Stimulated activated CD8-positive, alpha-beta memory T cell treated with anti-CD3 and anti-CD28 coated beads, Interleukin-4, amount 100 ng/mL, for 4 hours (primary cell): ENCODE results near the gene PER3.

ENCODE experiments used
- DNase-seq, 2 donors: peaks; one replicate each; pipeline ENCODE4 v3.0.0-alpha.2; 2020; ENCODE audit warnings: low read depth in 2 of 2, low spot score in 1 of 2

The PER3 gene

GRCh38 chr1:7831458-7831857 lies 47.4 kb downstream of the PER3 start:
- DNase-seq: no peak

- no peak for DNase-seq
These were observed 48.9 kb downstream of the PER3 start for GRCh38 chr1:7833035-7833434.

- DNase-seq: no peak
These were observed 54.6 kb downstream of the PER3 start for GRCh38 chr1:7838714-7839113.

GRCh38 chr1:7839526-7839925 lies 55.4 kb downstream of the PER3 start:
- no peak for DNase-seq

- no peak for DNase-seq
These were observed 58.4 kb downstream of the PER3 start for GRCh38 chr1:7842517-7842916.

GRCh38 chr1:7845761-7846160 lies 61.7 kb downstream of the PER3 start:
- DNase-seq: no peak

- DNase-seq: no peak
These were observed 62.6 kb downstream of the PER3 start for GRCh38 chr1:7846656-7847055.

- DNase-seq: no peak
These were observed 63.5 kb downstream of the PER3 start for GRCh38 chr1:7847599-7847998.

- no peak for DNase-seq
These were observed 66.7 kb downstream of the PER3 start for GRCh38 chr1:7850786-7851185.

- DNase-seq: no peak
These were observed 69.0 kb downstream of the PER3 start, which contains the start of gene UTS2 for GRCh38 chr1:7852804-7853683. UTS2 (minus strand) TSS chr1:7853065; CDS start chr1:7853003, 62 bp downstream.

- DNase-seq: no peak
These were observed 69.6 kb downstream of the PER3 start for GRCh38 chr1:7853684-7854026.

- DNase-seq: no peak
These were observed 72.3 kb downstream of the PER3 start for GRCh38 chr1:7856345-7856744.

- no peak for DNase-seq
These were observed 72.9 kb downstream of the PER3 start for GRCh38 chr1:7857000-7857399.

GRCh38 chr1:7857985-7858384 lies 73.9 kb downstream of the PER3 start:
- DNase-seq: no peak

GRCh38 chr1:7859406-7859805 lies 75.3 kb downstream of the PER3 start:
- DNase-seq: no peak

- DNase-seq: no peak
These were observed 76.0 kb downstream of the PER3 start for GRCh38 chr1:7860130-7860529.

- DNase-seq: no peak
These were observed 77.4 kb downstream of the PER3 start for GRCh38 chr1:7861452-7861851.

- no peak for DNase-seq
These were observed 78.3 kb downstream of the PER3 start for GRCh38 chr1:7862211-7863060.

GRCh38 chr1:7863756-7864328 lies 79.8 kb downstream of the PER3 start:
- no peak for DNase-seq

- no peak for DNase-seq
These were observed 81.9 kb downstream of the PER3 start for GRCh38 chr1:7865978-7866377.

GRCh38 chr1:7868070-7868780 lies 84.1 kb downstream of the PER3 start:
- DNase-seq: no peak
